Peyer's patch (tissue), 4 donors: Measurements from ENCODE around the gene SFRP5. TPM values are rescaled to one million over a fixed set of nuclear protein-coding genes. Genes with fewer than 3 reads are reported as not detected.

Source experiments
- DNase-seq, 3 donors: peaks; one replicate each; pipeline ENCODE4 v3.0.0-alpha.2; 2017 to 2019
- H3K27ac ChIP-seq, 4 donors: fragments of 200-600 bp; sonication (generic); one replicate each; pipeline ENCODE4 v1.5.1; 2016 to 2019
- H3K27me3 ChIP-seq, 2 donors: fragments of 200-600 bp; sonication (generic); one replicate each; pipeline ENCODE4 v1.5.1; 2019
- H3K36me3 ChIP-seq, 3 donors: fragments of 200-600 bp; sonication (generic); one replicate each; pipeline ENCODE4 v1.5.1; 2016 to 2019
- H3K4me1 ChIP-seq, 4 donors: fragments of 200-600 bp; sonication (generic); one replicate each; pipeline ENCODE4 v1.5.1; 2016 to 2019
- H3K4me3 ChIP-seq, 4 donors: fragments of 200-600 bp; sonication (generic); 1 replicate in 3 of 4; 2 replicates in 1 of 4; pipeline ENCODE4 v1.5.1; 2016 to 2019; ENCODE audit warnings: mild to moderate bottlenecking in 1 of 4
- H3K9me3 ChIP-seq, 4 donors: fragments of 200-600 bp; sonication (generic); one replicate each; pipeline ENCODE4 v1.5.1; 2016 to 2019; ENCODE audit warnings: mild to moderate bottlenecking in 1 of 4
- CTCF ChIP-seq, 6 experiments: fragments of 450-650 bp in 4 of 6; fragments of 200-600 bp in 2 of 6; sonication (generic) in 1 of 6; IDR thresholded peaks; one replicate each; pipeline ENCODE4 v1.5.1; 2017 to 2019; ENCODE audit warnings: antibody characterized with exemption in 6 of 6, mild to moderate bottlenecking in 3 of 6, moderate library complexity in 1 of 6
- POLR2A ChIP-seq, 2 donors: fragments of 450-650 bp; IDR thresholded peaks; one replicate each; pipeline ENCODE4 v1.5.1; 2017; ENCODE audit warnings: antibody characterized with exemption in 2 of 2, mild to moderate bottlenecking in 2 of 2, moderate library complexity in 2 of 2
- total RNA-seq, 4 donors: library from RNA; depleted of rRNA; stranded (reverse); fragments of >200 nt; gene quantifications; one replicate each; pipeline ENCODE4 v1.1.0, GENCODE V29; 2016

SFRP5 gene
- total RNA-seq, 4 donors from 2014 or later, result 18.0 to 67.3 (median 48.9) TPM; not detected in 1

- no peaks in the 10 kb centered on the region for H3K9me3 ChIP-seq
- no peaks in the 10 kb centered on the region for H3K36me3 ChIP-seq
- H3K4me1 ChIP-seq, result no peaks in the 10 kb centered on the region
- H3K27me3 ChIP-seq, result peaks cover 0 to 3% of the 10 kb centered on the region in 2 donors
- TF ChIP-seq CTCF (IDR thresholded peaks at IDR 0.05), result no peak
- TF ChIP-seq POLR2A (IDR thresholded peaks at IDR 0.05), result no peak
- H3K4me3 ChIP-seq, result no peak overlapping the region
- H3K27ac ChIP-seq, result no peak overlapping the region
- no peak for DNase-seq
Measured at GRCh38 chr10:97766996-97767924, 4.5 kb downstream of the SFRP5 start.

DNA sequence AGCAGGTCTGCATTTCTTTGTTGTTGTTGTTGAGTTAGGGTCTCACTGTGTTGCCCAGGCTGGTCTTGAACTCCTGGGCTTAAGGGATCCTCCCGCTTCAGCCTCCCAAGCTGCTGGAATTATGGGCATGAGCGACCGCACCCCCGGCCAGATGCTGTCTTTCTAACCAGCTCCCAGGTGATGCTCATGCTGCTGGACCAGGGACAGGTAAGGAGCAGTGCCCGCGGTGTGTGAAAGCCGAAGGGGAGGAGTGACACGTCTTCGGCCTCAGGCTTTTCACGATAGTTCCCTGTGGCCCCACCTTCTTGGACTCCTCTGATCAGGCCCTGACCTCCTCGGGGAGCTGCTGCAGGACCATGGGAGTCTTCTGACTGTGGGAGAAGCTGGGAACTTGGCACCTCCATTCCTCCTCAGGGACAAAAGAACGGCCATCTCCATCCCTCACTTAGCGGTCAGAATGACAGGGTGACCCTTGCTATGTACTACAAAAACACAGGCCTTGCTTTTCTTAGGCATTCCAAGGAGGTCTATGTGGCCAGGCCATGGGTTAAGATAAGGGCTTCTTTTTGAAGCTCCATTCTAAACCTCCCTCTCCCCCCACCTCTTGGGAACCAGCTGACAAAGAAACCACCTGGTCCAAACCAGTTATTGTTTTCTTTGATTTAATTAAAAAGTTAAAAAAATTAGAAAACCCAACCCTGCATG, 5.5 kb downstream of the SFRP5 start:
- no peak for TF ChIP-seq CTCF (IDR thresholded peaks at IDR 0.05)
- TF ChIP-seq POLR2A (IDR thresholded peaks at IDR 0.05), result no peak

DNA sequence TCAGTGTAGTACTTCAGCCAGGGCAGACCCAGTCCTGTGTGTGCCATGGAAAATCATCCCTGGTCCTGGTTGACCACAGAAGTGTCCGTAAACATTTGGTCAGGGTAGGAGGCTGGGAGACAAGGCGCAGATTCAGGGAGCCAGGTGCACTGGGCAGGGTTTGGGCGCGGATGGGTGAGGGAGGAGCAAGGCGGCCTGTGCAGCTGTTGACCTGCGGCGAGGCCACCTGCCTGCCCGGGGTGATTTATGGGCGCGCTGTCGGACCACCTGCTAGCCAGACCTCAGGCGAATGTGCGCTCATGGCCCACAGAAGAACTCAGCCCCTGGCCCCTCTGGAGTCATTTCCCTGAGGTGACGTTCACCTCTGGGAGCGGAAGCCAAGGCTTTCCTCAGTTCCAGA, 6.6 kb downstream of the SFRP5 start:
- TF ChIP-seq CTCF (IDR thresholded peaks at IDR 0.05) (no peak), POLR2A (IDR thresholded peaks at IDR 0.05) (no peak)
- Histone ChIP-seq H3K9me3 (no peaks in the 10 kb centered on the region), H3K4me3 (no peak overlapping the region), H3K36me3 (peaks cover 0 to 14% (median 0%) of the 10 kb centered on the region in 3 donors), H3K27ac (no peak overlapping the region), H3K4me1 (no peaks in the 10 kb centered on the region), H3K27me3 (no peaks in the 10 kb centered on the region)
- DNase-seq, result peak in 2 of 3 donors; percentile 25 to 54

More for the DNA sequence above, 5.5 kb downstream of the SFRP5 start:
- peaks cover 0 to 3% (median 0%) of the 10 kb centered on the region in 3 donors for H3K36me3 ChIP-seq
- H3K27ac ChIP-seq, result no peak overlapping the region
- DNase-seq, result peak in 1 of 3 donors; percentile 48
- H3K4me1 ChIP-seq, result no peaks in the 10 kb centered on the region
- no peaks in the 10 kb centered on the region for H3K27me3 ChIP-seq
- no peaks in the 10 kb centered on the region for H3K9me3 ChIP-seq
- no peak overlapping the region for H3K4me3 ChIP-seq

DNA sequence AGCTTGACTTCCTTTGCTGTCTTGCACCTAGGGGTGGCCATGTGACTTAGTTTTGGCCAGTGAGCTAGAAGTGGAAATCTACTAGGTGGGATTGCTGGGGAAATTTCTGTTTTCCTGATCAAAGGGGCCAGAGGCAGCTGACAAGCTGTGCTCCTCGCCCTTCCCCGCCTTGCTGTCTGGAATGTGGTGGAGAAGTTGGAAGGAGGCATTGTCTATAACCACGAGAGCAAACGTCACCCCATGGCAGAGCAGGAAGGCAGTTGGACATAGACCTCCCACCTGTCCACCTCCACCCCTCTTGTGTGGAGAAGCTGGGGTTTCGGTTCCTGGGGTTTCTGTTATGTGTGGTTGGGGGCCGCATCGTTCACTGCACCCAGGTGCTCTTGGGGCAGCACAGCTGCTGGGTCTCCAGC, 7.3 kb downstream of the SFRP5 start:
- no peaks in the 10 kb centered on the region for H3K9me3 ChIP-seq
- peaks cover 0 to 21% (median 0%) of the 10 kb centered on the region in 3 donors for H3K36me3 ChIP-seq
- no peaks in the 10 kb centered on the region for H3K4me1 ChIP-seq
- TF ChIP-seq CTCF (IDR thresholded peaks at IDR 0.05) (no peak), POLR2A (IDR thresholded peaks at IDR 0.05) (no peak)
- H3K4me3 ChIP-seq, result no peak overlapping the region
- H3K27ac ChIP-seq, result no peak overlapping the region
- no peaks in the 10 kb centered on the region for H3K27me3 ChIP-seq
- peak in 2 of 3 donors; percentile 26 to 42 for DNase-seq

DNA sequence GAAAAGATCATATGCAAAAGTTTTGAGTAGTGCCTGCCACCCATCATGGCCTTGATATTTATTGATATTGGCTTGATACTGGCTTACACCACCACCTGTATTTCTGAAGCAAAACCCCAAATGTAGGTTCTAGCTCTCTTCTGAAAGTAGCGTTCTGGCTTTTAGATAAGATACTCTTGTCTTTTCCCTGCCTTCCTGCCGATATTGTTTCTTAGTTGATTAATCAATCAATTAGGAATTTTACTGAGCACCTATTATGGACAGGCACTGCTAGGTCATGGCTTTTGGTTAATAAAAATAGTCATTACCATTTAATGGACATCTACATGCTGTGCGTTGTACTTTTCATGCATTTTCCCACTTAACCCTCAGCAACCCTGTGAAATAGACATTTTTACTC, 7.9 kb downstream of the SFRP5 start:
- no peaks in the 10 kb centered on the region for H3K4me1 ChIP-seq
- no peak for TF ChIP-seq CTCF (IDR thresholded peaks at IDR 0.05)
- no peak for TF ChIP-seq POLR2A (IDR thresholded peaks at IDR 0.05)
- no peak for DNase-seq
- no peak overlapping the region for H3K27ac ChIP-seq
- H3K36me3 ChIP-seq, result peaks cover 0 to 26% (median 0%) of the 10 kb centered on the region in 3 donors
- no peaks in the 10 kb centered on the region for H3K9me3 ChIP-seq
- no peak overlapping the region for H3K4me3 ChIP-seq
- no peaks in the 10 kb centered on the region for H3K27me3 ChIP-seq
